HG03039 (cell line): ENCODE measurements around the gene GK2.

ENCODE experiments used
- ATAC-seq: cut with Tn5 transposase; IDR thresholded peaks from one replicate; pipeline ENCODE4 v1.9.1; 2021; ENCODE audit warnings: mild to moderate bottlenecking, moderate library complexity; ENCODE audit not compliant: unreplicated experiment

Gene GK2

GRCh38 chr4:79390890-79391289 is 17.1 kb downstream of the GK2 start:
- ATAC-seq = no peak

DNA sequence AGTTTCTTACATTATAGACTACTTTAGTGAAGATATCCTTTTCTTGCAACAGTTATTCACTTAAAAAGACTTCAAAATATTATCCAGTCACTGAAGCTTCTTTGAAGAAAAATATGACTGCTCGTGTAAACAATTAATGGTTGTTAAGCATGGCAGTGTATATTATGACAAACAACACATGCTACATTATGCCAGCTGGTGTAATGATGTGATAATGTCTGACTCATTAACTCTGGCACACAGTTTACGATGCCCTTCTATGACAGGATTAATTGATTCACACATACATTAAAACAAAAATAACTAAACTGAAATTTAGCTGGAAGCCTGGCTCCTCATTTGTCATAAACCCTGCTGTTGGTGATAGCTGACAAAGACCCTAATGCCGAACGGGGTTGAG is 22.4 kb downstream of the GK2 start:
- ATAC-seq = no peak

GRCh38 chr4:79381161-79381560 is 26.9 kb downstream of the GK2 start:
- no peak for ATAC-seq

DNA sequence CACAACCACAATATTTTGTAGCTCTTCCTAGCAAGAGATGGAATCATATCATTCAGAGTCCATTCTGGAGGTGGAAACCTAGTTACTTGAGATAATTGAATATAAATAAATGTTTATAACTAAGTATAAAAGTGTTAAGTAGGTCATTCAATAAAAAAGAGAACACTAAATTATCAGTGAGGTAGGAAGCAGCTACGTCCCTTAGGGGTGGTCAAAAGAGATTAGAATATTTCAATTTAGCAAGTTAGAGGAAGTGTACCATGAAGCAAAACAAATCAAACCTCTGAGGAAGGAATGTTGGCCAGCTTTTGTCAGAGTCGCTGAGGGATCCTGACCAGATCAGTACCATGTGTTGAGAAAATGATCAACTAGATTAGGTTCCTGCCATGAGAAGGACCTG is 38.0 kb downstream of the GK2 start:
- ATAC-seq = no peak

- no peak for ATAC-seq
Observed at GRCh38 chr4:79367096-79367495, 40.9 kb downstream of the GK2 start.

GRCh38 chr4:79366422-79366821 is 41.6 kb downstream of the GK2 start:
- ATAC-seq = no peak

DNA sequence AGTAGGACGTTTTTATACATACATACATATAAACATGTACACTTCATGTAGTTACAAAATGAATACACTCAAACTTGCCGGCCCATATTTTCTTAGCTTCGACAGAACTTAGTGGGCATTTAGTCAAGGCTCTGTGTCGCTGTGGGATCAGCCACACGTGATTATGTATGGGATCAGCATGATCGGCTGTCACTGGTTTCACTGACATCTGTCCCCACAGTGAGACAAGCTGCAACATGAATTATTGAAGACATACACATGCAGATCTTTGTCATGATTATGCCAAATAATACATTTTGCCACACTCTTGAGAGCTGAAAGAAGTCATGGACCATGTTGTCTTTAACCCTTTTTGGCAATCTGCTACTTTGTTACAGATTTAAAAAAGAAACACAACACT is 44.0 kb downstream of the GK2 start:
- ATAC-seq = no peak

- ATAC-seq = no peak
Observed at GRCh38 chr4:79362626-79363025, 45.4 kb downstream of the GK2 start.

DNA sequence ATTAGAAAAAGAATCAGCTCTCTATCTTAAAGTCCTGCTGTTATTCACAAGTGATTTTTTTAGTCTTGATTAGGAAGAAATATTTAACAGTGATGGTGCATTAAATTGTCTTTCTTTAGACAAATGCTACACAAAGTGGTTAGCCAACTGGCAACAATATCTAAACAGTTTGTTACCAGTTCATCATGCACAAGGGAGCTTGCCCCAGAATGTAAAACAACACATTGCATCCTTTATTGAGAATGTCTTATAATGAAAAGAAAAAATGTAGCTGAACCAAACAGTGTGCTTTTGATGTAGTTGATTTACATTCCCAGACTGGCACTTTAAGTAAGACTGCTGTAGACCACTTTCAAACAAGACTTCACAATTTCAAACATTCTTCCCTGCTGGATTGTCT is 48.0 kb downstream of the GK2 start:
- ATAC-seq = no peak

GRCh38 chr4:79358438-79358837 is 49.6 kb downstream of the GK2 start:
- ATAC-seq = no peak

DNA sequence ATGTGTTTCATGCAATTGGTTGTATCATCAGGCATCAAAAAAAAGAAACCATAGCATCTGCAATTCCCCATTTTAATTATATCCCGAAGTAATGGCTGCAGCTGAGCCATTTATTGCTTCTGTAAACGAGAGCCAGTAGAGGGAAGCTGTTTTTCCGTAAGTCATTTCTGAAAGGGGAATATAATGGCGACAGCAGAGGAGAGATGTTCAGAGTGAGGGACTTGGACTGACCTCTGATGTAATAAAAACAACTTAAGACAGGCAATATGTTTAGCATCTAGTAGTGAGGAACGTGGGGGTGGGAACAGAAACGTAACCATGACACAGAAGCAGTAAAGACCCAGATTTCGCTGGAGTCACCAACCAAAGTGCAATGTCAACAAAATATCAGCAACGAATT is 50.7 kb downstream of the GK2 start:
- no peak for ATAC-seq
